ENCODE results near the gene PGM2L1. TPM values are rescaled to one million over a fixed set of nuclear protein-coding genes. Genes with fewer than 3 reads are reported as not detected.
A peak's percentile ranks its signal among the peaks of the same experiment; 100 is the strongest.

Gene PGM2L1
- total RNA-seq, 1 experiment from 2014 or later: 0.75 TPM

- H3K4me1 Mint-ChIP-seq (ENCODE audit: insufficient read depth, unreplicated experiment): peaks cover 14% of the 10 kb centered on the region
- H3K27me3 Mint-ChIP-seq (ENCODE audit: insufficient read depth, unreplicated experiment): no peaks in the 10 kb centered on the region
- peaks cover 23% of the 10 kb centered on the region for H3K9me3 Mint-ChIP-seq (ENCODE audit: unreplicated experiment)
- TF ChIP-seq CTCF (IDR thresholded peaks at IDR 0.05; ENCODE audit: unreplicated experiment): no peak
- ChIA-PET POLR2A (no interaction called here), CTCF (interaction anchor here (1.5 kb wide), 1 partner anchor 62 kb away, joined by 7 read pairs; no protein-coding TSS in a partner anchor)
- no peaks in the 10 kb centered on the region for H3K36me3 Mint-ChIP-seq (ENCODE audit: insufficient read depth, unreplicated experiment)
- no TSS peak for BruUV-seq (replicated peaks)
- no peak for DNase-seq (ENCODE audit: unreplicated experiment)
- intact Hi-C loops (cut with micrococcal nuclease): no loop called here
- no peak overlapping the region for H3K4me3 Mint-ChIP-seq (ENCODE audit: unreplicated experiment)
- H3K27ac Mint-ChIP-seq (ENCODE audit: low read depth, unreplicated experiment): no peak overlapping the region
Measured at GRCh38 chr11:74316772-74317505, 81.3 kb downstream of the PGM2L1 start.

- TF ChIP-seq CTCF (IDR thresholded peaks at IDR 0.05; ENCODE audit: unreplicated experiment): no peak
- CTCF ChIA-PET: no interaction called here
- no peak overlapping the region for H3K27ac Mint-ChIP-seq (ENCODE audit: low read depth, unreplicated experiment)
- H3K4me1 Mint-ChIP-seq (ENCODE audit: insufficient read depth, unreplicated experiment): peaks cover 6% of the 10 kb centered on the region
- H3K36me3 Mint-ChIP-seq (ENCODE audit: insufficient read depth, unreplicated experiment): no peaks in the 10 kb centered on the region
- no peaks in the 10 kb centered on the region for H3K27me3 Mint-ChIP-seq (ENCODE audit: insufficient read depth, unreplicated experiment)
- BruUV-seq (replicated peaks): no TSS peak
- POLR2A ChIA-PET: no interaction called here
- DNase-seq (ENCODE audit: unreplicated experiment): peak; percentile 44
- intact Hi-C loops (cut with micrococcal nuclease): no loop called here
- no peak overlapping the region for H3K4me3 Mint-ChIP-seq (ENCODE audit: unreplicated experiment)
- peaks cover 14% of the 10 kb centered on the region for H3K9me3 Mint-ChIP-seq (ENCODE audit: unreplicated experiment)
Measured at GRCh38 chr11:74312326-74312725, 85.9 kb downstream of the PGM2L1 start.

GRCh38 chr11:74311352-74311926 is 86.8 kb downstream of the PGM2L1 start, which contains the start of gene P4HA3:
P4HA3 (minus strand) TSS chr11:74311640; CDS start chr11:74311611, 29 bp downstream.
- BruUV-seq (replicated peaks): no TSS peak
- CTCF ChIA-PET: interaction anchor here (1.1 kb wide), 1 partner anchor 10 kb away, joined by 3 read pairs; no protein-coding TSS in a partner anchor
- Mint-ChIP-seq H3K27me3 (ENCODE audit: insufficient read depth, unreplicated experiment) (no peaks in the 10 kb centered on the region), H3K36me3 (ENCODE audit: insufficient read depth, unreplicated experiment) (no peaks in the 10 kb centered on the region), H3K4me3 (ENCODE audit: unreplicated experiment) (peak within 1 kb of the TSS; percentile 66), H3K27ac (ENCODE audit: low read depth, unreplicated experiment) (peak within 1 kb of the TSS; percentile 41), H3K4me1 (ENCODE audit: insufficient read depth, unreplicated experiment) (peaks cover 6% of the 10 kb centered on the region), H3K9me3 (ENCODE audit: unreplicated experiment) (peaks cover 8% of the 10 kb centered on the region)
- POLR2A ChIA-PET: no interaction called here
- intact Hi-C loops (cut with micrococcal nuclease): no loop called here
- TF ChIP-seq CTCF (IDR thresholded peaks at IDR 0.05; ENCODE audit: unreplicated experiment): no peak
- no peak for DNase-seq (ENCODE audit: unreplicated experiment)

- H3K27ac Mint-ChIP-seq (ENCODE audit: low read depth, unreplicated experiment): no peak overlapping the region
- no peaks in the 10 kb centered on the region for H3K36me3 Mint-ChIP-seq (ENCODE audit: insufficient read depth, unreplicated experiment)
- DNase-seq (ENCODE audit: unreplicated experiment): no peak
- H3K4me1 Mint-ChIP-seq (ENCODE audit: insufficient read depth, unreplicated experiment): peaks cover 6% of the 10 kb centered on the region
- no peaks in the 10 kb centered on the region for H3K27me3 Mint-ChIP-seq (ENCODE audit: insufficient read depth, unreplicated experiment)
- ChIA-PET POLR2A (interaction anchor here (0.8 kb wide), 1 partner anchor 1342 kb away, joined by 6 read pairs; no protein-coding TSS in a partner anchor), CTCF (interaction anchor here (1.1 kb wide), 1 partner anchor 10 kb away, joined by 3 read pairs; no protein-coding TSS in a partner anchor)
- no TSS peak for BruUV-seq (replicated peaks)
- peaks cover 8% of the 10 kb centered on the region for H3K9me3 Mint-ChIP-seq (ENCODE audit: unreplicated experiment)
- peak overlapping the region; percentile 66 for H3K4me3 Mint-ChIP-seq (ENCODE audit: unreplicated experiment)
- no peak for TF ChIP-seq CTCF (IDR thresholded peaks at IDR 0.05; ENCODE audit: unreplicated experiment)
- intact Hi-C loops (cut with micrococcal nuclease): no loop called here
Measured at GRCh38 chr11:74310857-74311256, 87.4 kb downstream of the PGM2L1 start.

Measured in MCF 10A (cell line).